Measurements from ENCODE around the gene GPR108. TPM values are rescaled to one million over a fixed set of nuclear protein-coding genes. Genes with fewer than 3 reads are reported as not detected.

GPR108 gene
- polyA plus RNA-seq, 1 donor (not counting 4 experiments of a cell fraction or from before 2014, with no cell fraction given), result 57.7 TPM

- H4K20me1 ChIP-seq (ENCODE audit: control insufficient read depth, extremely low read depth, insufficient read depth, low read length), result no peaks in the 10 kb centered on the region
- no peak for TF ChIP-seq CTCF (optimal IDR thresholded peaks at IDR 0.05 in 1 of 3, IDR thresholded peaks at IDR 0.05 in 1 of 3, conservative IDR thresholded peaks at IDR 0.05 in 1 of 3; ENCODE audit: extremely low read depth in 1 of 3, insufficient read depth in 2 of 3, low read length in 3 of 3)
- TF ChIP-seq EZH2 (IDR thresholded peaks at IDR 0.05; ENCODE audit: low read length), result no peak
- no peaks in the 10 kb centered on the region for H3K9me3 ChIP-seq (ENCODE audit: control insufficient read depth, low read depth, low read length)
- H3K9ac ChIP-seq (ENCODE audit: control insufficient read depth, extremely low read depth, insufficient read depth, low read length), result no peak overlapping the region
- H3K9me1 ChIP-seq (ENCODE audit: control insufficient read depth, extremely low read depth, insufficient read depth, low read length), result no peaks in the 10 kb centered on the region
- no peak overlapping the region for H3K4me2 ChIP-seq (ENCODE audit: control insufficient read depth, extremely low read depth, insufficient read depth, low read depth, low read length)
- FAIRE-seq (no peak), DNase-seq (ENCODE audit: low read depth, low spot score) (no peak)
- dilution Hi-C loops (cut with MboI; ENCODE audit: extremely low pct_ligation_motif_present, low sequenced_read_pairs), result no loop called here
- H2AFZ ChIP-seq (ENCODE audit: control insufficient read depth, low read length), result no peak overlapping the region
- H3K4me1 ChIP-seq (ENCODE audit: control insufficient read depth, extremely low read depth, insufficient read depth, low read length), result no peaks in the 10 kb centered on the region
- H3K27ac ChIP-seq (ENCODE audit: control insufficient read depth, insufficient read depth, low read length), result no peak overlapping the region
- H3K4me3 ChIP-seq (ENCODE audit: control insufficient read depth in 2 of 3, extremely low read depth in 1 of 3, insufficient read depth in 2 of 3, low read depth in 1 of 3, low read length in 3 of 3), result no peak overlapping the region
- no peaks in the 10 kb centered on the region for H3K27me3 ChIP-seq (ENCODE audit: control insufficient read depth, extremely low read depth, insufficient read depth, low read length)
- no peaks in the 10 kb centered on the region for H3K79me2 ChIP-seq (ENCODE audit: control insufficient read depth, insufficient read depth, low read length)
- no peaks in the 10 kb centered on the region for H3K36me3 ChIP-seq (ENCODE audit: control insufficient read depth in 2 of 2, extremely low read depth in 1 of 2, insufficient read depth in 2 of 2, low read length in 2 of 2)
Observed at GRCh38 chr19:6685962-6686627, 51.3 kb downstream of the GPR108 start.

GRCh38 chr19:6685482-6685881 is 51.9 kb downstream of the GPR108 start:
- Histone ChIP-seq H3K36me3 (ENCODE audit: control insufficient read depth in 2 of 2, extremely low read depth in 1 of 2, insufficient read depth in 2 of 2, low read length in 2 of 2) (no peaks in the 10 kb centered on the region), H2AFZ (ENCODE audit: control insufficient read depth, low read length) (no peak overlapping the region), H3K4me1 (ENCODE audit: control insufficient read depth, extremely low read depth, insufficient read depth, low read length) (no peaks in the 10 kb centered on the region), H3K27ac (ENCODE audit: control insufficient read depth, insufficient read depth, low read length) (no peak overlapping the region), H3K9me3 (ENCODE audit: control insufficient read depth, low read depth, low read length) (no peaks in the 10 kb centered on the region), H3K9ac (ENCODE audit: control insufficient read depth, extremely low read depth, insufficient read depth, low read length) (no peak overlapping the region), H3K27me3 (ENCODE audit: control insufficient read depth, extremely low read depth, insufficient read depth, low read length) (no peaks in the 10 kb centered on the region), H3K4me2 (ENCODE audit: control insufficient read depth, extremely low read depth, insufficient read depth, low read depth, low read length) (no peak overlapping the region), H4K20me1 (ENCODE audit: control insufficient read depth, extremely low read depth, insufficient read depth, low read length) (no peaks in the 10 kb centered on the region), H3K79me2 (ENCODE audit: control insufficient read depth, insufficient read depth, low read length) (no peaks in the 10 kb centered on the region), H3K4me3 (ENCODE audit: control insufficient read depth in 2 of 3, extremely low read depth in 1 of 3, insufficient read depth in 2 of 3, low read depth in 1 of 3, low read length in 3 of 3) (no peak overlapping the region), H3K9me1 (ENCODE audit: control insufficient read depth, extremely low read depth, insufficient read depth, low read length) (no peaks in the 10 kb centered on the region)
- no peak for FAIRE-seq
- dilution Hi-C loops (cut with MboI; ENCODE audit: extremely low pct_ligation_motif_present, low sequenced_read_pairs), result no loop called here
- DNase-seq (ENCODE audit: low read depth, low spot score), result no peak
- no peak for TF ChIP-seq CTCF (optimal IDR thresholded peaks at IDR 0.05 in 1 of 3, IDR thresholded peaks at IDR 0.05 in 1 of 3, conservative IDR thresholded peaks at IDR 0.05 in 1 of 3; ENCODE audit: extremely low read depth in 1 of 3, insufficient read depth in 2 of 3, low read length in 3 of 3)
- TF ChIP-seq EZH2 (IDR thresholded peaks at IDR 0.05; ENCODE audit: low read length), result no peak

All from keratinocyte (primary cell).